LoVo (cell line): Measurements from ENCODE around the gene PSMC2.
"Not testable (repeated sequence)": the region's sequence is repeated elsewhere in the genome, so short reads cannot be mapped to it uniquely, and the experiment has no call there.

Experiments
- DNase-seq: peaks from one replicate; pipeline ENCODE4 v3.0.0-alpha.2; 2016; ENCODE audit warnings: low spot score

The PSMC2 gene

GRCh38 chr7:103379270-103379975, 32.0 kb downstream of the PSMC2 start:
- no peak for DNase-seq

DNA sequence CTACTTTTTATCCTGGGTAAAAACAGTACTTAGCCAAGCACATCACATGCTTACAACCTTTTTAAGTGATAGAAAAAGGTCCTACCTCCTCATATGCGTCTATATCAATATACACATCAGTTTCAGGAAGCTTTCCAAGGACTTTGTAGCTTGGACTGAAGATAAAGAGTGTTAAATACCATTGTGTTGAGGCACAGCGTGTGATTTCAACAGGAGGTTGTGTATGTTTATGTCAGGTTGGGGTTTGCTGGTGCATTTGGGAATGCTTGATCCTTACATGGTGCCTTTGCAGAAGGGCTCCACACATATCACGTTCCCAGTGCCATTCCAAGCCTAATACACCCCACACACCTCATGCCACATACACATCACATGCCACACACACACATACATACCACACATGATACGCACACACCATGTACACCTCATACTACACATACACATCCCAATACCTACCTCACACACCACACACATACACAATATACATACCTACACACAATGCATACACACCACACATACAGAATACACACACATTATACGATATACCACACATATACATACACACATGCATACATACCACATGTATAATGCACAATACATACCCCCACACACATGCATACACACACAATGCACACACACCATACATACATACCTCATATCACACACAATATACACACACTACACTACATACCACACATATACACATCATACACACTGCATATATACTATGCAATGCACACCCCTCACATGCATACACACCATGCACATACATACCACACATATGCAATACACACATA, 33.1 kb downstream of the PSMC2 start:
- DNase-seq, result no peak

DNA sequence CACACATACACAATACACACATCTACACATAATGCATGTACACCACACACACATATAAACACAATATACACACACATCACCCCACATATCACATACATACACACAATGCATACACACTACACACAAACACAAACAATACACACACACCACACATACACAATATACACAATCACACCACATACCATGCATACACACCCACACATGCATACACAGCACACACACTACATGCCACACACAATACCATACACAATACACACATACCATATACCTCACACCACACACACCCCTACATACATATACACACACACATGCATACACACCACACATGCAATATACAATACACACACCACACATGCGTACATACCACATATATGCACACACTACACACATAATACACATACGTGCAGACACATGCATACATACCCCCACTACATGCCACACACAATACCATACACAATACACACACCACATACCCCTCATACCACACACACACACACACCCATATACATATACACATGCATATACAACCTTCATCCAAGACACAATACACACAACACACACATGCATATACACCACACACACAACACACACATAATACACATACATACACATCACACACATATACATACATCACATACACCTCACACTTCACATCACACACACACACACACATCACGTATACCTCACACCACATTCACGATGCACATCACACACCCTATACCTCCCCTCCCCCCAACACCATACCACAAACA, 34.0 kb downstream of the PSMC2 start:
- no peak for DNase-seq

DNA sequence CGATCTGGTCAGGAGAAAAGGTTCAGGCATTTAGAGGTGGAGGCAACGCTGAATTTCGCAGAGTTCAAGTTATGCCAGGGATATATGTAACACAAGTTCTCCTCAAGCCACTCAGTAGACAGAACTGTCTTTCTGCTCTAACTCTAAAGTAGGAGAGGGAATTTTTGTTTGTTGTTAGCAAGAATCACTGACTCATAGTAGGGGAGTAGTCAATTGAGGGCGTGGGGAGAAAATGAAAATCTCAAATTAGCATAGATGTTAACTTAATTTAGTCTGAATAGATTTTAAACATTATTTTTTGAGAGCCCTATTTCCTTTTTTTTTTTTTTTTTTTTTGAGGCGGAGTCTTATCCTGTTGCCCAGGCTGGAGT, 34.6 kb downstream of the PSMC2 start:
- no peak for DNase-seq

DNA sequence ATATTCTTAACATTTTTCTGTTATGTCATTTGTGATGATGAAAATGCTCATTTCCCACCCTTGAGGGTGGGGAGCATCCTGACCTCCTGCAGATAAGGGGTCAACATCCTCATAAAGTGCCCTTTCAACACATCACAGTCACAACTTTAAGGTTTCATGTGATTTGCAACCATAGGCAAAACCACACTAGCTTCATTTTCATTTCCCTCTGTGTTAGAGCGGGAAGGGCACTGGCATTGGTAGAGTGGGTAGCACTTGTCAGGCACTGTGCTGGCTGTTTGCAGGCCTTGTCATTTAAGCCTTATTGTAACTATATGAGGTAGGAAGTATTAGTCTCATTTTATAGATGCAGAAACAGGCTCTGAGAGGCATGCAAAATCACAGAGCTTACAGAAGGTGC, 39.8 kb downstream of the PSMC2 start:
- no peak for DNase-seq

GRCh38 chr7:103388469-103389140, 41.2 kb downstream of the PSMC2 start:
- DNase-seq, result no peak

DNA sequence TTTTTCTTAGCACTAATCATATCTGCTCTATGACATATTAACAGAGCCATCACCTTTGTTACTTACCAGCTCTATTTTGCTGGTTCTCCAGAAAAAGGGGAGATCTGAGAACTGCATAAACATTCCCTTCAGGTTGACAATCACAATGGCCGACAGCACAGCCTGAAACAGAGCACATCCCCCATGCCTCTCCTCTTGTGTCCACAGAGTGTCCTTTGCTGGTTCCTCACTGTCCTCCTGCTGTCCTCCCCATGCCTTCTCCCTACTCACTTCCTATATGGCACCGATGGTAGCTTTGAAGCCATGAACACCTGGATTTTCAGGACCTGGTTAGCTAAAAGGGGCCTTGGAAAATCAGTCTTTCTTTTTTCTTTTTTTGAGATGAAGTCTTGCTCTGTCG, 41.8 kb downstream of the PSMC2 start:
- DNase-seq, result no peak

DNA sequence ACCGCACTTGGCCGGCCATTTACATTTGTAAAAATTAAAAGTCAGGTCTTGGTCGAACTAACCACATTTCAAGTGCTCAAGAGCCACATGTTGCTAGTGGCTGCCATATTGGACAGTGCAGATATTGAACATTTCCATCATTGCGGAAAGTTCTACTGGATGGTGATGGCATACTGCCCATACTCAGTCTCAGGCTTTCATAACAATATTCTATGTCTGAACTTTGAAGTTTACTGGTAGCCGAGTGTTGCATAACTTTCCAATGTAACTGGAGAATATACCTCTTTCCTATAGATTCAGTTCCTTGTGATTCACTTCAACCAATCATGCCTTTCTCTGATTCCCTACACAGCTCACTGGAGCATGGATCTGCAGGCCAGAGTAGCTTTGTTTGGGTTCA, 43.7 kb downstream of the PSMC2 start:
- DNase-seq, result no peak

- DNase-seq, result no peak
Measured at GRCh38 chr7:103391976-103392375, 44.5 kb downstream of the PSMC2 start.

DNA sequence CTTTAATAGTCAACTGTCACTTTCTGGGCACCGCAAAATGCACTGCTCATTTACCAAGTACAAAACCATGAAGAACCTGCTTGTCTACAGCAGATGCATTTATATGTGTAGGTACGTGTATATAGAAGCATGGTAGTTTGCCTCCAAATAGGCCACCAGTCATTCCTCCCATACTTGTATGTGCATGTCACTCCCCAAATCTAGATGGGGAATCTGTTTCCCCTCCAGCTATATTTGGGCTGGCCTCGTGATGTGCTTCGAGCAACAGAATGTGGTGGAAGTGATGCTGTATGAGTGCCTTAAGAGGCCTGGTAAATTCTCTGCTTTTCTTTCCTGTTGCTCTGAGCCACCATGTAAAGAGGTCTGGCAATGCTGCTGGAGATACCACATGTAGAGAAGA, 47.1 kb downstream of the PSMC2 start:
- no peak for DNase-seq

GRCh38 chr7:103395071-103395470, 47.6 kb downstream of the PSMC2 start:
- no peak for DNase-seq

DNA sequence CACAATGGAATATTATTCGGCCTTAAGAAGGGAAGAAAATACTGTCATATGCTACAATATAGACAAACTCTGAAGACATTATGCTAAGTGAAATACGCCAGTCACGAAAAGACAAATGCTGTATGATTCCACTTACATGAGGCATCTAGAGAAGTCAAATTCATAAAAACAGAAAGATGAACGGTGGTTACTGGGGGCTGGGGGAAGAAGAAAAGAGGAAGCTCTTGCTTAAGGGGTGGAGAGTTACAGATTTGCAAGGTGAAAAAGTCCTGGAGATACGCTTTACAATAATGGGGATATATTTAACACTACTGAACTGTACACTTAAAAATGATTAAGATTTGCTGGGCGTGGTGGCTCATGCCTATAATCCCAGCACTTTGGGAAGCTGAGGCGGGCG, 49.0 kb downstream of the PSMC2 start:
- no peak for DNase-seq

DNA sequence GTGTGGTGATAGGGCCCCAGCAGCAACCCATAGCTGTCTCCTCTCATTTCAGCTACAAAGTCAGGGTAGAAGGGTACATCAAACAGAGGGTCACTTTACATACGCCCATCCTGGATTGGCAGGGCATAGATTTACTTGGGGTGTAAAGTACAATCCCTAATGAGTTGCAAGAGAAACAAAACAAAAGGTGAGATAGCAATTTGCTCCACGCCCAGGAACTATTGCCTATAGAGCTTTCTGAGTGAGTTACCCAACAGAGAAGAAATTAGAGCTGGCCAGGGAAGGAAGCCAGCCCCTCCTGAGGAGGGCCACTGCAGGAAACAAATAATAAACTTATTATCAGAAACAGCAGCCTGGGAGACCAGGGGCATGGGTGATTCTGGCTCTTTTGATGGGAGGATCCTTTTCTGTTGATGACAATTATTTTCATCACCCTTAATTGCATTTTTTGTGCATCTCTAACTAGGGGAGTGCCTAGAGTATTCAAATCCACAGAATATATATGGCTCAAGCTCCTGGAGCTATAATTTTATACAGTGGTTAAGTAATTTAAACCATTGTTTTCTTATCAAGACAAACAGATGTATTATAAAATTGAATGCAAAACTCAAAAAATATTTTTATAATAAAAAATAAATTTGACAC, 51.2 kb downstream of the PSMC2 start:
- DNase-seq, result no peak

DNA sequence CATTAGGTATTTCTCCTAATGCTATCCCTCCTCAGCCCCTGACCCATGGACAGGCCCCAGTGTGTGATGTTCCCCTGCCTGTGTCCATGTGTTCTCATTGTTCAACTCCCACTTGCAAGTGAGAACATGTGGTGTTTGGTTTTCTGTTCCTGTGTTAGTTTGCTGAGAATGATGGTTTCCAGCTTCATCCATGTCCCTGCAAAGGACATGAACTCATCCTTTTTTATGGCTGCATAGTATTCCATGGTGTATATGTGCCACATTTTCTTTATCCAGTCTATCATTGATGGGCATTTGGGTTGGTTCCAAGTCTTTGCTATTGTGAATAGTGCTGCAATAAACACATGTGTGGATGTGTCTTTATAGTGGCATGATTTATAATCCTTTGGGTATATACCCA, 52.2 kb downstream of the PSMC2 start:
- not testable (repeated sequence) for DNase-seq

DNA sequence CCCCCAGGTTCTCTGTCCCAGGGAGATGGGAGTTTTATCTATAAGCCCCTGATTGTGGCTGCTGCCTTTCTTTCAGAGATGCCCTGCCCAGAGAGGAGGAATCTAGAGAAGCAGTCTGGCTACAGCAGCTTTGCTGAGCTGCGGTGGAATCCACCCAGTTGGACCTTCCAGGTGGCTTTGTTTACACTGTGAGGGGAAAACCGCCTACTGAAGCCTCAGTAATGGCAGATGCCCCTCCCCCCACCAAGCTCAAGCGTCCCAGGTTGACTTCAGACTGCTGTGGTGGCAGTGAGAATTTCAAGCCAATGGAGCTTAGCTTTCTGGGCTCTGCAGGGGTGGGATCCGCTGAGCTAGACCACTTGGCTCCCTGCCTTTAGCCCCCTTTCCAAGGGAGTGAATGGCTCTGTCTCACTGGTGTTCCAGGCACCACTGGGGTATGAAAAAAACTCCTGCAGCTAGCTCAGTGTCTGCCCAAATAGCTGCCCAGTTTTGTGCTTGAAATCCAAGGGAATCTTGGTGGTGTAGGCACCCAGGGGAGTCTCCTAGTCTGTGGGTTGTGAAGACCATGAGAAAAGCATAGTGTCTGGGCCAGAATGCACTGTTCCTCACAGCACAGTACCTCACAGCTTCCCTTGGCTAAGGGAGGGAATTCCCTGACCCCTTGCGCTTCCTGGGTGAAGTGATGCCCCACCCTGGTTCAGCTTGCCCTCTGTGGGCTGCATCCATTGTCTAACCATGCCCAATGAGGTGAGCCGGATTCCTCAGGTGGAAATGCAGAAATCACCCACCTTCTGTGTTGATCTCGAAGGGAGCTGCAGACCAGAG, 58.6 kb downstream of the PSMC2 start:
- not testable (repeated sequence) for DNase-seq

- DNase-seq, result no peak
Measured at GRCh38 chr7:103412151-103412550, 64.7 kb downstream of the PSMC2 start.

DNA sequence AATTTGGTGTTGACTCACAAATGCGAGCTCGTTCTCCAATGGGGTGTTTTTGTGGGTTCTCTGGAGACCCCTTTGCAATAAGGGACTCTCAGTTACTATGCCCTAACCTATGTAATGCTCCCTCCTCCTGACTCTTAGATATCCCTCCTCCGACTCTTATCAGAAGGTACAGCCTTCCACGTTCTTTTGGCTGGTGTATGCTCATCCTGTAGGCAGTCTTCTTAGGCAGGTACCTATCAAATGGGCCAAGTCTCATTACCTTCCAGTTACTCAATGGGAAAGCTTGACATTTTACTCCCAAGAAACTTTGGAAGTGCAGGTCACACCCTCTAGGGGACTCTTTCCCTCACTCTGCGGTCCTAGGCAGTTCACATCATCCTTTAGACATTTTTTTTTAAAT, 66.0 kb downstream of the PSMC2 start:
- DNase-seq, result no peak

DNA sequence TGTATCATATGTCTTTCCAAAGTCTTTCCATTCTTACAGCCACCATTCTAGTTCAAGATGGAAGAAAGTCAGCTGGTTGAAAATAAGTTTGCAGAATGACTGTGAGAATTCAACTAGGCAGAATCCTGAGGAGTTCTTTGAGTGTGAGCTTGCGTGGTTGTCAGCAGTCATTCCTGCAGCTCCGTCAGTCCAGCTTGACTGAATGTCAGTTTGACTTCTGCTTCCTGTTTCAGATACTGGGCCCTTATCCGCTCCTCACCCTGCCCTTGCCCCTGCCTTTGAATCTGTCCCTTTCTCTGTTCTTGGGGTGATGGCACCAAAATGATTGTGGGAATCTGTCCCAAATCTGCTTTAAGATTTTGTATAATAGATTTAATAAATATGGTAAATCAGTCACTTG, 70.8 kb downstream of the PSMC2 start:
- DNase-seq, result no peak
